ENCODE results near the gene GPR162. TPM values are rescaled to one million over a fixed set of nuclear protein-coding genes. Genes with fewer than 3 reads are reported as not detected.

Gene GPR162
- total RNA-seq, 1 experiment from 2014 or later = 2.4 TPM

- no peak for DNase-seq
- H4K20me1 ChIP-seq (ENCODE audit: insufficient read depth) = no peaks in the 10 kb centered on the region
- intact Hi-C loops (cut with micrococcal nuclease; ENCODE audit: unreplicated experiment) = no loop called here
- BruUV-seq (replicated peaks) = no TSS peak
- no peaks in the 10 kb centered on the region for H3K4me1 ChIP-seq (replicated peaks; ENCODE audit: insufficient read depth)
- no peaks in the 10 kb centered on the region for H3K9me2 ChIP-seq (ENCODE audit: insufficient read depth)
- no peaks in the 10 kb centered on the region for H3K36me3 ChIP-seq (ENCODE audit: low read depth)
- TF ChIP-seq EZH2 (IDR thresholded peaks at IDR 0.05; ENCODE audit: low read depth) = no peak
- TF ChIP-seq, protein P1, sequence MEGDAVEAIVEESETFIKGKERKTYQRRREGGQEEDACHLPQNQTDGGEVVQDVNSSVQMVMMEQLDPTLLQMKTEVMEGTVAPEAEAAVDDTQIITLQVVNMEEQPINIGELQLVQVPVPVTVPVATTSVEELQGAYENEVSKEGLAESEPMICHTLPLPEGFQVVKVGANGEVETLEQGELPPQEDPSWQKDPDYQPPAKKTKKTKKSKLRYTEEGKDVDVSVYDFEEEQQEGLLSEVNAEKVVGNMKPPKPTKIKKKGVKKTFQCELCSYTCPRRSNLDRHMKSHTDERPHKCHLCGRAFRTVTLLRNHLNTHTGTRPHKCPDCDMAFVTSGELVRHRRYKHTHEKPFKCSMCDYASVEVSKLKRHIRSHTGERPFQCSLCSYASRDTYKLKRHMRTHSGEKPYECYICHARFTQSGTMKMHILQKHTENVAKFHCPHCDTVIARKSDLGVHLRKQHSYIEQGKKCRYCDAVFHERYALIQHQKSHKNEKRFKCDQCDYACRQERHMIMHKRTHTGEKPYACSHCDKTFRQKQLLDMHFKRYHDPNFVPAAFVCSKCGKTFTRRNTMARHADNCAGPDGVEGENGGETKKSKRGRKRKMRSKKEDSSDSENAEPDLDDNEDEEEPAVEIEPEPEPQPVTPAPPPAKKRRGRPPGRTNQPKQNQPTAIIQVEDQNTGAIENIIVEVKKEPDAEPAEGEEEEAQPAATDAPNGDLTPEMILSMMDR (conservative IDR thresholded peaks at IDR 0.05) = no peak
- H2AFZ ChIP-seq = no peak overlapping the region
- H3F3A ChIP-seq (ENCODE audit: insufficient read depth, low read depth) = no peaks in the 10 kb centered on the region
- H3K4me2 ChIP-seq = no peak overlapping the region
- CTCF ChIA-PET = interaction anchor here (0.5 to 1.5 kb wide), 6 partner anchors 17 to 1241 kb away, joined by 3 to 8 read pairs (median 3); partner anchors contain the start of gene USP5
- POLR2A ChIA-PET (ENCODE audit: unreplicated experiment) = no interaction called here
- no peaks in the 10 kb centered on the region for H3K9me3 ChIP-seq (ENCODE audit: insufficient read depth, low read depth)
- no peaks in the 10 kb centered on the region for H3K79me2 ChIP-seq (ENCODE audit: low read depth)
- no peak overlapping the region for H3K4me3 ChIP-seq
- H3K27me3 ChIP-seq (ENCODE audit: insufficient read depth, low read depth) = peaks cover 38% of the 10 kb centered on the region
- H3K27ac ChIP-seq = no peak overlapping the region
Observed at GRCh38 chr12:6834254-6834653, 12.6 kb downstream of the GPR162 start.

DNA sequence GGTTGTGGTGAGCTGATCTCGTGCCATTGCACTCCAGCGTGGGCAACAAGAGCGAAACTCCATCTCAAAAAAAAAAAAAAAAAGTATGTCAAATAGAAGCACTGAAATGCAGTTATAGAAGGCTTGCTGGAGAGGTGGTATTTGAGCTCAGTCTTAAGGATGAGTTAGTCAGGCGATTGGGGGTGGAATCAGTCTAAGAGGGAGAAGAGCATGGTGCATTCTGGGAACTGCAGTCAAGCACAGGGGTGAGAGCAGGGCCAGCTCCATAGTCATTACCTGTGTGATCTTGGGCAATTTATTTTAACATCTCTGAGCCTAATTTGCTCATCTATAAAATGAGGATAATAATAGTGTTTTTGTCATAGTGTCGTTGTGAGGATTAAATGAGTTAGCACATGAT, 13.3 kb downstream of the GPR162 start:
- DNase-seq = no peak
- H3K9me2 ChIP-seq (ENCODE audit: insufficient read depth) = no peaks in the 10 kb centered on the region
- intact Hi-C loops (cut with micrococcal nuclease; ENCODE audit: unreplicated experiment) = loop anchor here (1.0 kb wide), 1 partner anchor 82 kb away; the partner anchor contains the start of gene MLF2
- peaks cover 32% of the 10 kb centered on the region for H3K27me3 ChIP-seq (ENCODE audit: insufficient read depth, low read depth)
- TF ChIP-seq, protein P1 (conservative IDR thresholded peaks at IDR 0.05) = no peak
- no peak for TF ChIP-seq EZH2 (IDR thresholded peaks at IDR 0.05; ENCODE audit: low read depth)
- H3K79me2 ChIP-seq (ENCODE audit: low read depth) = no peaks in the 10 kb centered on the region
- no peaks in the 10 kb centered on the region for H3K36me3 ChIP-seq (ENCODE audit: low read depth)
- no peak overlapping the region for H2AFZ ChIP-seq
- H3K27ac ChIP-seq = no peak overlapping the region
- H3K4me2 ChIP-seq = no peak overlapping the region
- CTCF ChIA-PET = interaction anchor here (0.6 to 1.5 kb wide), 6 partner anchors 17 to 499 kb away, joined by 3 to 8 read pairs (median 4); partner anchors contain the start of gene USP5
- no peak overlapping the region for H3K4me3 ChIP-seq
- H3K4me1 ChIP-seq (replicated peaks; ENCODE audit: insufficient read depth) = no peaks in the 10 kb centered on the region
- no peaks in the 10 kb centered on the region for H4K20me1 ChIP-seq (ENCODE audit: insufficient read depth)
- POLR2A ChIA-PET (ENCODE audit: unreplicated experiment) = no interaction called here
- H3F3A ChIP-seq (ENCODE audit: insufficient read depth, low read depth) = peaks cover 3% of the 10 kb centered on the region; the same call in 1 of the 2 replicates
- BruUV-seq (replicated peaks) = no TSS peak
- no peaks in the 10 kb centered on the region for H3K9me3 ChIP-seq (ENCODE audit: insufficient read depth, low read depth)

- H3K79me2 ChIP-seq (ENCODE audit: low read depth) = no peaks in the 10 kb centered on the region
- peaks cover 3% of the 10 kb centered on the region; the same call in 1 of the 2 replicates for H3F3A ChIP-seq (ENCODE audit: insufficient read depth, low read depth)
- no peaks in the 10 kb centered on the region for H4K20me1 ChIP-seq (ENCODE audit: insufficient read depth)
- intact Hi-C loops (cut with micrococcal nuclease; ENCODE audit: unreplicated experiment) = no loop called here
- H3K9me3 ChIP-seq (ENCODE audit: insufficient read depth, low read depth) = no peaks in the 10 kb centered on the region
- ChIA-PET POLR2A (ENCODE audit: unreplicated experiment) (interaction anchor here (0.6 to 0.8 kb wide), 2 partner anchors 16 to 223 kb away, joined by 4 to 9 read pairs; no protein-coding TSS in a partner anchor), CTCF (interaction anchor here (0.7 to 1.5 kb wide), 3 partner anchors 15 to 277 kb away, joined by 4 to 6 read pairs (median 5); partner anchors contain the start of genes MLF2 and USP5)
- H3K4me2 ChIP-seq = no peak overlapping the region
- H3K4me3 ChIP-seq = no peak overlapping the region
- no peaks in the 10 kb centered on the region for H3K4me1 ChIP-seq (replicated peaks; ENCODE audit: insufficient read depth)
- no peak for DNase-seq
- H2AFZ ChIP-seq = no peak overlapping the region
- no peak for TF ChIP-seq EZH2 (IDR thresholded peaks at IDR 0.05; ENCODE audit: low read depth)
- TF ChIP-seq, protein P1 (conservative IDR thresholded peaks at IDR 0.05) = no peak
- peaks cover 12% of the 10 kb centered on the region for H3K27me3 ChIP-seq (ENCODE audit: insufficient read depth, low read depth)
- no peaks in the 10 kb centered on the region for H3K36me3 ChIP-seq (ENCODE audit: low read depth)
- no peak overlapping the region for H3K27ac ChIP-seq
- no TSS peak for BruUV-seq (replicated peaks)
- H3K9me2 ChIP-seq (ENCODE audit: insufficient read depth) = no peaks in the 10 kb centered on the region
Observed at GRCh38 chr12:6836851-6837250, 15.2 kb downstream of the GPR162 start.

All from PC-9 (cell line).